NCI-H2196 (cell line): ENCODE results near the gene TXNDC8.
"Not testable (repeated sequence)": the region's sequence is repeated elsewhere in the genome, so short reads cannot be mapped to it uniquely, and the experiment has no call there.

Experiments
- DNase-seq: peaks from one replicate; lab custom pipeline; 2025; ENCODE audit not compliant: unreplicated experiment; lab: John Stamatoyannopoulos, UW

Gene TXNDC8

DNA sequence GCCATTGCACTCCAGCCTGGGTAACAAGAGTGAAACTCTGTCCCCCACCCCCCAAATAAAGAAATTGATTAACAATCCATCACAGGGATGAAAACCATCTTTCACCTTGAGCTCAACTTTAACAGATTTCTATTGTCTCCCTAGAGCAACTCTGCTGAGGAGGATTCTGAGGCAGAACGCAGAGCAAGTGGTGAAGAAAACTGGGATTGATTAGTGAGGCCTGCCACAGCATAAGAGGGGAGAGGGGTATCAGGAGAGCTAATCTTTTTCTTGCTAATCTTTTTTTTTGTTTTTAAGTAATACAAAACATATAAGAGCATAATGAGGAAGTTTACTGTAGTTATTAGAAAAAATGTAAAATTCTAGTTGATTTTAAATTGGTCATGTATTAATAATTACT is 8.9 kb downstream of the TXNDC8 start:
- no peak for DNase-seq

DNA sequence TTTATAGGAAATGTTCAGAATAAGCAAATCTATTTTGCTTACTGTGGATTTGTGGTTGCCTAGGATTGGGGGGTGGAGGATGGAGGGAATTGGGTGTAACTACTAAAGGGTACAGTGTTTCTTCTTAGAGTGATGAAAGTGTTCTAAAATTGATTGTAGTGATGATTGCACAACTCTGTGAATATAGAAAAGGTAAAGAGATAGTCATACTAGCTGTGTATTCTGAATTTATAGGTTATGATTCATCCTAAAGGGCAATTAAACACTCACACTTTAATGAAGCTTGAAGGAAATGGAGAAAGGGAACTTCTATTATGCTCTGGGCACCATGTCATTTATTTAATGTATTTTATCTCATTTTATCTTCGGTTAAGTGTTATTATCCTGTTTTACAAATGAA is 9.9 kb downstream of the TXNDC8 start:
- no peak for DNase-seq

DNA sequence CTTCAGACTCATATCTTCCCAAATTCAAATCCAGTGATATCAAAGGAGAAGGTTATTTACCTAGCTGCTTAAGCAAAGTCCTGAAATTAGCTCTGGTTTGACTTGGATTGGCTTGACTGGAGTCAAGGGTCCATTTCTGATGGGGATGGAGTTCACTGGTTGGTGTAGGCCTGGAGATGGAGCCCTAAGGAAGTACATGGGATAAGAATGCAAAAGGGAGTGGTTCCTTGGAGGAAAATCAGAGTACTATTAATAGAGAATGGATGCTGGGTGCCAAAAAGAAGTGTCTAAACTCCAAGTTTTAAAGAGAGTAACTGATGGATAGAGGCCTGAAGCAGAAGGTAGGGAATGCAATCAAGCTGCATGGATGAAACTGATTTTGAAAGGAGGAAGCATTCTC is 13.8 kb downstream of the TXNDC8 start:
- no peak for DNase-seq

DNA sequence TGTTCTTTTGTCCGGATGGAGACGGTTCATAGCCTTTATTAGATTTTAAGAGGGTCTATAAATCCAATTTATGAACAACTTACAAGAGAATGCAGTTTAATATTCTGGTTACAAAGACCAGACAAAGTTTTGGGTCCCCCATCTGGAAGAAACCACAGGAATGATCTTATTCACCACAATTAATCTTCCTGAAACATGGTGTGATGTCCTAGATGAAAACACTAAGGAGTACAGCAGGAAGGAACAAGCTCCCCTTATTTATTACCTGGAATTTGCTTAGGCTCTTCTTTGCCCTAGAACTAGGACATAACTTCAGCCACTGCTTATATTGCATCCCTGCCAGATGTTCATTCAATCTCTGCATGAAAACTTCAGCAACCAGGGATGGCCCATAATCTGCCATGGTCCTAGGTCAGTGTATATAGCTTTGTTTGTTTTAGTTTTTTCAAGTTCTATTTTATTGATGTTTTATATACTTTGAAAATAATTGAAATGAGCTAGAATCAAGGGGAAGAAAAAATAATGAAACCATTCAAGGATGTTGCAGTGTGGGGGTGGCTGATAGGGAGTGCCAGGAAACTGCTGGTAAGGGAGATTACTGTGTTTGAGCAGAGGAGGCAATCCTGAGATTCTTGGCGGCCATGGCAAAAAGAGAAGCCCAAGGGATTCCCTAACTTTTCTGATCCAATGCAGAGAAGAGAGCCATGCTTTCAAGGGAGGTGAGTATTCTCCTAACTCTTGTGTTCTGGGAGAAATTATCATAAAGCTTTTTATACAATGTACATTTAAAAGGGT is 16.8 kb downstream of the TXNDC8 start:
- no peak for DNase-seq

DNA sequence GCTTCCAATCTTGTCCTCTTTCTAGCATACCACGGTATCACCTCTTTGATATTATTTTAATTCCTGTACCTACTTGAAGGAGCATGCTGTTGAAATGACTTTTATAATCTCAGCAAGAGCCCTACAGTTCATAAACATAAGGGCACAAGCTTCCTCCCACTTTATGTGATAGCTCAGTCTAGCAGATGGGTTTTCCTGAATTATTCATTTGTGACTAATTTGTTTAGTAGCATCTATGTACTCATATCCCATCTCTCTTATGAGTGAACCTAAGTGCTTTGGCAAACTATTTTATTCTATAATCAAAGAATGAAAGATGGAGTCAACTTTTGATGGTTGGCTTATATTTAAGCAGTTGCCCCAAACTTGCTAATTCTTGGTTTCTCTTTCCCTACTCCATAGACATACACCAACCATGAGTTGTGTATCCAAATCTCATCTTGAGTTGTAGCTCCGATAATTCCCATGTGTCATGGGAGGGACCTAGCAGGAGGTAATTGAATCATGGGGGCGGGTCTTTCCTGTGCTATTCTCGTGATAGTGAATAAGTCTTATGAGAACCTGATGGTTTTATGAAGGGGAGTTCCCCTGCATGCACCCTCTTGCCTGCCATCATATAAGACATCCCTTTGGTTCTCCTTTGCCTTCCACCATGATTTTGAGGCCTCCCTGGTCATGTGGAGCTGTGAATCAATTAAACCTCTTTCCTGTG is 17.7 kb downstream of the TXNDC8 start:
- DNase-seq = no peak

GRCh38 chr9:110317911-110318310 is 19.8 kb downstream of the TXNDC8 start:
- DNase-seq = no peak

GRCh38 chr9:110316261-110317075 is 21.2 kb downstream of the TXNDC8 start:
- DNase-seq = no peak

DNA sequence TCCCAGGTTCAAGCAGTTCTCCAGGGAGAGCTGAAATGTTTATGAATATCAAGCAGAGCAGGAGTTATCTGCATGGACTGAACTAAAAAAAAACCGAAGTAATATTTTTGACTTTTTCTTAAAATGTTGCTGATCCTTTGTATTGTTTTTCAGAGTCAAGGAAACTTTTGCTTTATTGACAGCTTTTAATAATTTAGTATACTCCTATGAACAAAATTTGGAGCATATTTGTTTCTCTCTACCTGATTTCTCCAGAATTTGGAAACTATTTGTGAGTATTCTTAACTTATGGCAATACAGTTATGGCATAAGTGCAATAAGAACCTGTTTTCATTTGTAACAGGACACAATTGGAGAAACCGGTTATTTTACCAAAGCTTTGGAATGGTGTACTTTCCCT is 25.7 kb downstream of the TXNDC8 start:
- DNase-seq = not testable (repeated sequence)

- no peak for DNase-seq
These were observed 28.0 kb downstream of the TXNDC8 start for GRCh38 chr9:110309681-110310080.

DNA sequence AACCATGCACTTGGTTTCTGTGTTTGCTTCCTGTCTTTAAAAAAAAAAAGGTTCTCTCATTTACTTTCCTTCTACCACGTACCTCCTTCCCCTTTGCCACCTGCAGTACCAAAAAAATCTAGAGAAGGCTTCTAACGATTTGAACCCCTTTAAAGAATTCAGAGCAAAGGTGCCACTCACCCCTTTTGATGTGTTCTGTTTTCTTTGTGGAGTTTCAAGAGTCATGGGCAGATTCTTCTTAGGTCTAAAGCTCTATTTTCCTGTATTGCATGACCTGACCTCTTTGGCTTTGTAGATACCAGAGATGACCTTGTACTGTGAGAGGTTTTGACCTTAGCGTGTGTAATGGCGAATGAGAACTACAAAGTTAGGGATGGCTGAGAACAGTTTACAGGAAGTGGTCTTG is 29.0 kb downstream of the TXNDC8 start:
- DNase-seq = no peak

DNA sequence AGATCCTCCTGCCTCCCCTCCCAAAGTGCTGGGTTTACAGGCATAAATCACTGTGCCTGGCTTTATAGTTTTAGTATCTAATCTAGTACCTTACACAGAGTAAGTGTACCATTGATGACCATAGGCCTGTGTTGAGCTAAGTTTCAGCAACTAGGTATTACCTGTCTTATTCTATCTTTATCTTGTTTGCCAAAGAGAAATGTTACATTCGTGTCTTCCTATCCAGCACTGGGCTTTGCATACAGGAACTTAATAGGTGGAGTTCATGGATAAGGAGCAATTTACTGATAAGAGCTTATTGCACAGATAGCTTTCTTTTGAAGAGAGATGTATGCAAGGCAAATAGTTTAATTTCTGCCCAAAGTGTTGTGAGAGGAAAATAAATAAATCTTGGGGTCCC is 30.5 kb downstream of the TXNDC8 start:
- DNase-seq = no peak

GRCh38 chr9:110303133-110303532 is 34.5 kb downstream of the TXNDC8 start:
- no peak for DNase-seq

DNA sequence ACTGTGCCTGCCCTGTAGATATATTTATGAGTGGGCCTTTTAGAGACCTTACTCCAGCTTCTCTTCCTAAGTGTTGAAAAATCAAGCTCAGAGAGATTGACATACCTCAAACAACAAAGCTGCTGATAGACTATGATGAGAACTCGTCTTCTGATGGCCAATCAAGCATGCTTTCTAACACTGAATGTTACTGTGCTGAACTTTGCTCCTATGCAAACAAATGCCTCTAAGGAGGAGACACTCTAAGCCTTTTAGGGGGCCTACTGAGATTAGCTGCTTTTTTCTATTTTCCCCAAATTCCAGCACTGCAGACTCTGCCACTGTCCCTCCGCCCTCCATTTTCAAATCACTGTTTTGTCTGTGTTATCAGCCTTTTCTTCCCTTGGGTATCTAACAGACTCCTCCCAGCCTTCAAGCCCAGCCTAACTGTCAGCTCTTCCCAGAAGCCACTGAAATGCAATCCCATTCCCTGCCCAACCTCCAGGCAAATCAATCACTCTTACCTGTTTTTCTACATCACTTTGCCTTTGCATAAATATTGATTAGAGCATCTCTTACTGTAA is 39.5 kb downstream of the TXNDC8 start:
- DNase-seq = no peak

DNA sequence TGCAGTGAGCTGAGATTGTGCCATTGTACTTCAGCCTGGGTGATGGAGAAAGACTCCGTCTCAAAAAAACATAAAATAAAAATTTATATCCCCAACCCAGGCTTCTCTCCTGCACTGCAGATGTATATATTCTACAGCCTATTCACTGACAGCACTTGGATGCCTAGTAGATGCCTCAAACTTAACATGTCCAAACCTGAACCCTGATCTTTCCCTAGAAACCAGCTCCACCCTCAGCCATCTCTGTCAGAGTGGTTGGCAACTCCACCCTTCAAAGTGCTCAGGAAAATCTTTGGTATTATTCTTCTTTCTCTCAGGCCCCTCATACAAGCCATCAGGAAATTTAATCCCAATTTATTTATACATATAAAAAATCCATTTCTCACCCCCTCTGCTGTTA is 44.4 kb downstream of the TXNDC8 start:
- DNase-seq = no peak

- DNase-seq = no peak
These were observed 45.6 kb downstream of the TXNDC8 start for GRCh38 chr9:110291921-110292557.

DNA sequence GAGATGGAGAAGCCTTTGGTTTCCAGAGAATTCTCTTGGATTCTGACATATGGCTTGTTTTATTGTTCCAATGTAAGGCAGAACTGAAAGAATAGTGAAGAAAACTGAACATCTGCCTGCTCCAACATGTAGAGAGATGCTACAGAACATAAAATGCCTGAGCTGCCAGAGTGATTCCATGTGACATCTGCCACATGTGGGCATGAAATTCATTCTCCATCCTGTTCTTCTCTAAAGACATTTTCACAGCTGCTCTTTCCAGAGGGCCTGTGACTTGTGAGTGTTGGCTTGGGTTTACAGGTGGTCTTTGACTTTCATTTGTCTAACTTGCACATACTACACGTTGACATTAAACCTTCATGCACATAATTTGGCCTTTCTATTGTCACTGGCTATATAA is 47.7 kb downstream of the TXNDC8 start:
- no peak for DNase-seq

DNA sequence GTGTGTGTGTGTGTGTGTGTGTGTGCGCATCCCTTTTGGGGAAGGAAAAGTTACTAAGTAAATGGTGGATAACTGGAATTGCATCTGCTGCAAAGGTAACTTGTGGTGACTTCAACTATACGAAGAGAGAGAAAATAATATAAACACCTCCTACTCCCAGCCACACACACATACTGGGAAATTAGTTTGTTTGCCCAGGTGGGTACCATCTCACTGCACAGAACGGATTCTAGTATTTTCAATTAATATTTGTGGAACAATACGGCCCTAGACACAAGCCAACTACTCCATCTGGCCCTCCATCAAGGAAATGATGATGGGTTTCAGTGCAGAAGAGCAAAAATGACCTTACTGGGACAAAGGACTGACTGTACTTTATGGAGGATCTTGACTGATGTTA is 49.2 kb downstream of the TXNDC8 start:
- DNase-seq = no peak

GRCh38 chr9:110287289-110287680 is 50.4 kb downstream of the TXNDC8 start:
- no peak for DNase-seq

- DNase-seq = no peak
These were observed 53.3 kb downstream of the TXNDC8 start for GRCh38 chr9:110284211-110284844.

GRCh38 chr9:110283751-110284150 is 53.9 kb downstream of the TXNDC8 start:
- no peak for DNase-seq

DNA sequence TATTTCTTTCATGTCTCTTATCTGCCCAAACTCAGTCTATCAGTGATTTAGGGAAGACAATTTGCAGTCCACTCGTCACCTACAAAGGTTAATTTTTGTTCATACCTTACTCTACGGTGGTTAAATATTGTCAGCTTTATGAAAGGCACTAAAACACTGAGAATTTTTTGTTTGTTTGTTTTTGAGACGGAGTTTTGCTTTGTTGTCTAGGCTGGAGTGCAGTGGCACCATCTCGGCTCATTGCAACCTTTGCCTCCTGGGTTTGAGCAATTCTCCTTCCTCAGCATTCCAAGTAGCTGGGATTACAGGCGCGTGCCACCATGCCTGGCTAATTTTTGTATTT is 55.0 kb downstream of the TXNDC8 start:
- DNase-seq = no peak
